Neural crest cell (in vitro differentiated cells): Measurements from ENCODE around the gene AADACL2. TPM values are rescaled to one million over a fixed set of nuclear protein-coding genes. Genes with fewer than 3 reads are reported as not detected.
"Not testable (repeated sequence)": the region's sequence is repeated elsewhere in the genome, so short reads cannot be mapped to it uniquely, and the experiment has no call there.

ENCODE experiments used
- DNase-seq: peaks from one replicate; pipeline ENCODE4 v3.0.0; 2021; ENCODE audit warnings: low read depth, mixed read lengths, low spot score
- H3K27ac Mint-ChIP-seq: one replicate; pipeline ENCODE4 v1.8.0; 2021; ENCODE audit warnings: mild to moderate bottlenecking, mixed read lengths; ENCODE audit not compliant: unreplicated experiment
- H3K27me3 Mint-ChIP-seq: 2 replicates; pipeline ENCODE4 v1.8.0; 2021; ENCODE audit warnings: low read depth, mild to moderate bottlenecking, mixed read lengths
- H3K36me3 Mint-ChIP-seq: 2 replicates; pipeline ENCODE4 v1.8.0; 2021; ENCODE audit warnings: low read depth, mild to moderate bottlenecking, mixed read lengths
- H3K4me1 Mint-ChIP-seq: 2 replicates; pipeline ENCODE4 v1.8.0; 2021; ENCODE audit warnings: mixed read lengths
- H3K4me3 Mint-ChIP-seq: one replicate; pipeline ENCODE4 v1.8.0; 2021; ENCODE audit warnings: mild to moderate bottlenecking, mixed read lengths
- H3K9me3 Mint-ChIP-seq: 2 replicates; pipeline ENCODE4 v1.8.0; 2021; ENCODE audit warnings: mixed read lengths
- total RNA-seq: library from RNA; stranded (reverse); gene quantifications from 2 replicates; pipeline ENCODE4 v1.2.1, GENCODE V29; 2021
- TF ChIP-seq, protein P1 (sequence below): fragments of 200-600 bp; sonication (generic); conservative IDR thresholded peaks from 2 replicates; pipeline ENCODE4 v1.5.0; 2021; ENCODE audit warnings: antibody characterized with exemption, mild to moderate bottlenecking

Gene AADACL2
- total RNA-seq, 1 donor from 2014 or later: not detected

DNA sequence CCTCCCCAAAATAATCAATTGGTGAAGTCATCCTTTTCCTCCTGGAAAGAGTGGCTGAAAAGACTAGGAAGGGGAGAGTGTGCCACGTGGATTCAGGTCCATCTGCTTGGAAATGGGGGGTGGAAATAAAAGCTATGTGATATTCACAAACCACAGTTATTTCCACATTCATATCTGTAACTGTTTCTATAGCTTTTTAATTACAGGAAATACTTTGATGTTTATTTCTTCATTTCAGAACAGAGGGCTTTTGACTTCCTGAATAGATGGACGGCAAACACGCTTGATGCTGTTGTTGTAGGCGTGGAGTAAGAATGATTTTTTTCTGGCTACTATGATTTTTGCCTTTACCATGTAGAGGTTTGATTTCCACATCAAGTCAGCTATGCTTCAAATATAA is 10.1 kb downstream of the AADACL2 start:
- H3K36me3 Mint-ChIP-seq: no peaks in the 10 kb centered on the region
- no peak for DNase-seq
- no peaks in the 10 kb centered on the region for H3K4me1 Mint-ChIP-seq
- no peaks in the 10 kb centered on the region for H3K27me3 Mint-ChIP-seq
- no peak overlapping the region for H3K27ac Mint-ChIP-seq
- no peak overlapping the region for H3K4me3 Mint-ChIP-seq
- TF ChIP-seq, protein P1, sequence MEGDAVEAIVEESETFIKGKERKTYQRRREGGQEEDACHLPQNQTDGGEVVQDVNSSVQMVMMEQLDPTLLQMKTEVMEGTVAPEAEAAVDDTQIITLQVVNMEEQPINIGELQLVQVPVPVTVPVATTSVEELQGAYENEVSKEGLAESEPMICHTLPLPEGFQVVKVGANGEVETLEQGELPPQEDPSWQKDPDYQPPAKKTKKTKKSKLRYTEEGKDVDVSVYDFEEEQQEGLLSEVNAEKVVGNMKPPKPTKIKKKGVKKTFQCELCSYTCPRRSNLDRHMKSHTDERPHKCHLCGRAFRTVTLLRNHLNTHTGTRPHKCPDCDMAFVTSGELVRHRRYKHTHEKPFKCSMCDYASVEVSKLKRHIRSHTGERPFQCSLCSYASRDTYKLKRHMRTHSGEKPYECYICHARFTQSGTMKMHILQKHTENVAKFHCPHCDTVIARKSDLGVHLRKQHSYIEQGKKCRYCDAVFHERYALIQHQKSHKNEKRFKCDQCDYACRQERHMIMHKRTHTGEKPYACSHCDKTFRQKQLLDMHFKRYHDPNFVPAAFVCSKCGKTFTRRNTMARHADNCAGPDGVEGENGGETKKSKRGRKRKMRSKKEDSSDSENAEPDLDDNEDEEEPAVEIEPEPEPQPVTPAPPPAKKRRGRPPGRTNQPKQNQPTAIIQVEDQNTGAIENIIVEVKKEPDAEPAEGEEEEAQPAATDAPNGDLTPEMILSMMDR: no peak
- H3K9me3 Mint-ChIP-seq: peaks cover 5% of the 10 kb centered on the region

DNA sequence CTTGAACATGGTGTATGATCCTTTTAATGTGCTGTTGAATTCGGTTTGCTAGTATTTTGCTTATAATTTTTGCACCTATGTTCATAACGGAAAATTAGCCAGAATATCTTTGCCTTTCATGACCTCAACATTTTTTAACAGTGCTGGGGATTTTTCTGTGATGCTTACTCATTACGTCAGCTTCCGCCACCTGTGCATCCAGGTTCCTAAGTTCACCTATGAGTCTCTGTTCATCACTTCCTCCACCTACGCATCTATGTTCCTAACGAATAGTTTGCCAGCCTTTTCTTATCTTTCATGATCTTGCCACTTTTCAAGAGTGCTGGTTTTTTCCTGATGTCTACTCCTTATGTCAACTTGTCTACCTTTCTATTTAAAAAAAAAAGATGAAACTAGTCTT is 16.5 kb downstream of the AADACL2 start:
- H3K4me3 Mint-ChIP-seq: no peak overlapping the region
- H3K27me3 Mint-ChIP-seq: no peaks in the 10 kb centered on the region
- peaks cover 8% of the 10 kb centered on the region for H3K9me3 Mint-ChIP-seq
- H3K4me1 Mint-ChIP-seq: no peaks in the 10 kb centered on the region
- H3K27ac Mint-ChIP-seq: no peak overlapping the region
- TF ChIP-seq, protein P1: no peak
- DNase-seq: no peak
- no peaks in the 10 kb centered on the region for H3K36me3 Mint-ChIP-seq

DNA sequence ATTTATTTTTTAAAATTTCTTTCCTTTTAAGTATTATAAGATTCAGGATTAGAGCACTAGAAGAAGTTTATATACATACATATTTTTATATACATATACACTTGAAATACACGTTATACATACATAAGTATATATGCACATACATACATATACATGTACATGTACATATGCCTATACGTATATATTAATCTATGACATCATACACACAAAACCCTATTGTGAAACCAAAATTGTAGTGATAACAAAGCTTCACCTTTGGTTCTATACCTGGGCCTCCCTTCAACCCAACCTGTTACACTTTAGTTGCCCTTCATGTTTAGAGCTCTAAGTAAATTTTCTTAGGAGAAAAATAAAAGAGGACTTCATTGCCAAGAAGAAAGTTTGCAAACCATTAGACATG is 17.0 kb downstream of the AADACL2 start:
- Mint-ChIP-seq H3K9me3 (peaks cover 8% of the 10 kb centered on the region), H3K36me3 (no peaks in the 10 kb centered on the region), H3K4me1 (no peaks in the 10 kb centered on the region), H3K27ac (no peak overlapping the region), H3K27me3 (no peaks in the 10 kb centered on the region), H3K4me3 (no peak overlapping the region)
- TF ChIP-seq, protein P1: no peak
- no peak for DNase-seq

DNA sequence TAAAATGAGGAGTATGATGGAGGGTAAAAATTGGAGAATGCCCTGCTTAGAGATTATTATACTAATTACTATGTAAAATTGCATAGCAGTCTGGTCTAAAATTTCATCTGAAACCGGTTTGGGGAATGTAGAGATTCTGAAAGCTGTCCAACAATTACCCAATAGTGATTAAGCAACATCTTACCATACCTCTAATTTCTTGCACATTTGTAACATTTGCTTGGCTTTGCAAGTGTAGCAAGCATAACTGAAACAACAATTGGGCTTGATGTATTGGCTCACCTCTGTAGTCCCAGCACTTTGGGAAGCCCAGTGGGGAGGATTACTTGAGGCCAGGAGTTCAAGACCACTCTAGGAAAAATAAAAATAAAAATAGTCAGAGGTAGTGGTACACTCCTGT is 17.4 kb downstream of the AADACL2 start:
- H3K27me3 Mint-ChIP-seq: no peaks in the 10 kb centered on the region
- peaks cover 8% of the 10 kb centered on the region for H3K9me3 Mint-ChIP-seq
- TF ChIP-seq, protein P1: no peak
- H3K36me3 Mint-ChIP-seq: no peaks in the 10 kb centered on the region
- no peak overlapping the region for H3K27ac Mint-ChIP-seq
- H3K4me1 Mint-ChIP-seq: no peaks in the 10 kb centered on the region
- no peak overlapping the region for H3K4me3 Mint-ChIP-seq
- no peak for DNase-seq

DNA sequence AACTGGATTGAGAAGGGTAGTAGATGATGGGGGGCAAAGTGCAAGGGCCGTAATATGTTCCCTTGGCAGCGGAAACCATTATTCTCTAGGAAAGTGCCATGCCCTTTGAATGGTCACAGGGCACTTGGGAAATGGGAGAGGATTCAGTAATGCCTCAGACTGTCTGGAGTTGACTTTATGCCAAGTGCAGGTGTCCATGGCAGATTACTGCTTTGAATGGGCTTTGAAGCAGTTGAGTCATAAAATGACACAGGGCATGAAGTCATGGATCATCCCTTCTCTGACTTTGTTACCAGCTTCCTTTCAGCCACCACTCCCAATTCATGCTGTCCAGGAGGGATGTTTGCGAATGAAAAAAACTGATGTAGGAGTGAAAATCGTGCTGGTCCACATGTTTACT is 20.1 kb downstream of the AADACL2 start:
- TF ChIP-seq, protein P1: no peak
- no peak for DNase-seq
- no peaks in the 10 kb centered on the region for H3K36me3 Mint-ChIP-seq
- H3K27me3 Mint-ChIP-seq: no peaks in the 10 kb centered on the region
- no peak overlapping the region for H3K27ac Mint-ChIP-seq
- H3K9me3 Mint-ChIP-seq: peaks cover 3% of the 10 kb centered on the region
- H3K4me3 Mint-ChIP-seq: no peak overlapping the region
- H3K4me1 Mint-ChIP-seq: no peaks in the 10 kb centered on the region

DNA sequence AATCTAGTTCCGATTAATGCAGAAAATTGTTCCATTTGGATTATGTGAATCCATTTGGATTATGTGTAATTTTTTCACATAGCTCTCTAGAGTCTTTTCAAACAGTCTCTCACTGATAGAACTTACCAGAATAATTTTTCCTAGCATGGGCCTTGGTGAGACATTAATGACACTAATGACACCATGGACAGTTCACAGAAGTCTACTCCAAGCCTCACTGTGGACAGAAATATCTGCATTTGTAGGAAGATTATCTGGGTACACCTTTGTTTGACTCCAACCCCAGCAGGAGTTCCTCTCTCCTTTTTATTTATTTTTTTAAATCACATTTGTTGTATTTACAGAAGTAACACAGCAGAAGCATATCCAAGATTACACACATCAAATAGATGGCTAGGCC is 27.9 kb downstream of the AADACL2 start:
- DNase-seq: no peak
- Mint-ChIP-seq H3K27ac (no peak overlapping the region), H3K4me1 (no peaks in the 10 kb centered on the region), H3K9me3 (no peaks in the 10 kb centered on the region), H3K36me3 (no peaks in the 10 kb centered on the region), H3K27me3 (no peaks in the 10 kb centered on the region), H3K4me3 (no peak overlapping the region)
- TF ChIP-seq, protein P1: no peak

DNA sequence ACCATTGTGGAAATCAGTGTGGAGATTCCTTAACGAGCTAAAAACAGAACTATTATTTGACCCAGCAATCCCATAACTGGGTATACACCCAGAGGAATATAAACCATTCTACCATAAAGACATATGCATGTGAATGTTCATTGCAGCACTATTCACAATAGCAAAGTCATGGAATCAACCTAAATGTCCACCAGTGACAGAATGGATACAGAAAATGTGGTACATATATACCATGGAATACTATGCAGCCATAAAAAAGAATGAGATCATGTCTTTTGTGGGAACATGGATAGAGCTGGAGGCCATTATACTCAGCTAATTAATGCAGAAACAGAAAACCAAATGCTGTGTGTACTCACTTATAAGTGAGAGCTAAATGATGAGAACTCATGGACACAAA is 31.0 kb downstream of the AADACL2 start:
- not testable (repeated sequence) for H3K36me3 Mint-ChIP-seq

More for the DNA sequence above, 31.0 kb downstream of the AADACL2 start:
- DNase-seq, H3K27me3 Mint-ChIP-seq, H3K4me3 Mint-ChIP-seq, H3K27ac Mint-ChIP-seq, H3K4me1 Mint-ChIP-seq, H3K9me3 Mint-ChIP-seq: not testable (repeated sequence)
